Daoy (cell line): ENCODE results near the gene RGS8. TPM values are rescaled to one million over a fixed set of nuclear protein-coding genes. Genes with fewer than 3 reads are reported as not detected.

Experiments used
- DNase-seq: peaks from one replicate; pipeline ENCODE4 v3.0.0-alpha.2; 2015; ENCODE audit warnings: low read depth
- total RNA-seq: library from RNA; depleted of rRNA; stranded (reverse); fragments of >200 nt; shearing (Covaris generic); gene quantifications from 2 replicates; pipeline ENCODE4 v1.2.3, GENCODE V29; 2014; rRNA removed

The RGS8 gene, protein sequence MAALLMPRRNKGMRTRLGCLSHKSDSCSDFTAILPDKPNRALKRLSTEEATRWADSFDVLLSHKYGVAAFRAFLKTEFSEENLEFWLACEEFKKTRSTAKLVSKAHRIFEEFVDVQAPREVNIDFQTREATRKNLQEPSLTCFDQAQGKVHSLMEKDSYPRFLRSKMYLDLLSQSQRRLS
- not detected in 2 replicates for total RNA-seq

DNA sequence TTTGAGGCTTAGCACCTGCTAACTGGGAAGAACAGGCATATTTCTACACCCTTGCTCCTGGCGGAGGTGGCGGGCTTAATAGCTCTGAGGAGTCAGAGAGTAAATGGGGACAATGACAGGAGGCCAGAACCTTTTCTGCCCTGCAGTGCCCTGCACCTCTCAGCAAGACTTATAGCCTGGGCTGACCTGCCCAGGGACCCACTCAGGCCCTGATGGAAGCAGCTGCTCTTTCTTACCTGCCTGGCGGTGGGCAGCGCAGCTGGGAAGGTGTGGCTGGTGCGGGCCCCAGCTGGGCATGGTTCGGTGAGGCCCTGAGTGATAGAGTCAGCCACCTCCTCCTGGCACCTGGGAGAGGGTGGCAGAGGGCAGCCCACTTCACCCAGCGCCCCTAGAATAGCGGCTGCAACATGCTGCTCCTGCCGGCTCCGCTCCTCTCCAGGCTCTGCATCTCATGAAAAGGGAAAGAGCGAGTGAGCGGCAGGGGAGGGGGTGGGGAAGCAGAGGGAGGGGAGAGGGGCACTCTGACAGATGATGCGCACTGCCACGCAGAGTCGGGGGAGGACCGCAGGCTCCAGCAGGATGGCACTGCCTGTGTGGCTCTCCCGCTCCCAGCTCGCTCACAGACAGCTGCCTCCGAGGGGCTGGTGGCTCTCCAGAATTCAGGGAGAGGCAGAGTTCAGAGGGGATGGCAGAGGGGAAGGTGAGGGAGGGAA, at the start of gene RGS8:
Gene RGS8 (minus strand): TSS at position 472 of the 713 bp plus-strand sequence. CDS start 14,938 bp downstream, outside the sequence.
- no peak for DNase-seq

- no peak for DNase-seq
Observed at GRCh38 chr1:182731852-182732575, 47.6 kb upstream of the RGS8 start.

GRCh38 chr1:182726912-182727311, 42.5 kb upstream of the RGS8 start:
- DNase-seq: no peak

DNA sequence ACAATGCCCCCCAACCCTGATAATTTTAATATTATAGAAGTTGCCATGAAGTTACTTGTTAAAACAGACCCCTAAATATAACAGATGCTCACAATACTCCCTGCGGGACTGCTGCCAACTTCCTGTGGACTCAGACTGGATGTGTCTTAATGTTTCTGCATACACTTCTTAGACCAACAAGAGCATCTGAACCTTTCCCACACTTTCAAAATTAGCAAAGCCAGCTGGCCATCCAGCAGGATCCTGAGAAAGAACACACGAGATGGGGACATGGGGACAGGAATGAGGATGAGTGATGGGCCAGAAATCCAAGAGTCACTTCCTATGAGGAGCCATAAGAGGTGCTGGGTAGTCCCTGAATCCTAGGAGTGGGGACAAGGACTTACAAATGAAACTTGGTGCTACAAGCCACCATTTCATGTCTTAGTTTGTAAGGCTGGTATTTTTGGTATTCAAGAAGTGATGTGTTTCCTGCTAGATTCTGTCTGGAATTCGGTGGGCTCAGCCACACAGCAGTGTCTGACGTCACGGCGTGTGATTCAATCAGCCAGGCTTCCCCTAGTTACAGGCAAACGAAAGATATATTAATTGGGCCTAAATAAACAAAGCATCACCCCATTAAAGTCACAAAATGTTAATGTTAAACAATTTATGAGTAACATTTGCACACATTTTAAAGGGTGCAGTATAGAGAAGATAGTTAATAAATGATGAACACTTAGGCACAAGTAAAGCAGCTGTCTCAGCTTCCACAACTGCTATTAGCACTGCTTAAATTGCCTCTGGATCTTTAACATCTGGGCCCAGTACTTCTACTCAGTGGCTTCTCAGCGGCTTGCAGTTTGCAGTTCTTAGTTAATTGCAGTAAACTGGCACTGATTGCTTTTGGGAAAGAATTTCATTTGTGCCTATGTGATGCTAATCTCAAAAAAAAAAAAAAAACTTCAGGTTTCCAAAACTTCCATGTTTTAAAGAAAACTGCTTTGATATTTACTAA, 41.2 kb upstream of the RGS8 start:
- DNase-seq: no peak

- no peak for DNase-seq
Observed at GRCh38 chr1:182724215-182724614, 39.8 kb upstream of the RGS8 start.

- no peak for DNase-seq
Observed at GRCh38 chr1:182723200-182723599, 38.8 kb upstream of the RGS8 start.

- no peak for DNase-seq
Observed at GRCh38 chr1:182721525-182721924, 37.1 kb upstream of the RGS8 start.

DNA sequence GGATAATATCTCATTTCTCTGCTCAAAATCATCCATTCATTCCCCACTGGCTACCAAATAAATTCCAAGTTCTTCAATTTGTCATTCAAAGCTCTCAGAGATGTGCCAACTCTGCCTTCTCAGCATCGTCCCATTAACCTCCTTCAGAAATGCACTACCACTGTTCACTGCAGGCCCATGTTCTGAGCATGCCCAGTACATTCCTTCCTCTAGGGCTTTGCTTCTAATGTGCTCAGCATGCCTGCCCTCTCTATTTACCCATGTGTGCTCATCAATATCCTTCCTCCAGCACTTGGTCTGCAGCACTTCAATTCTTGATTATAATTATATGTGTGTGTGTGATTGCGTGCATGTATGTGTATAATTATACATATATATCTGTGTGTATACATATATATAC, 36.1 kb upstream of the RGS8 start:
- no peak for DNase-seq

GRCh38 chr1:182719553-182719952, 35.2 kb upstream of the RGS8 start:
- DNase-seq: no peak

GRCh38 chr1:182718311-182718710, 33.9 kb upstream of the RGS8 start:
- DNase-seq: no peak

DNA sequence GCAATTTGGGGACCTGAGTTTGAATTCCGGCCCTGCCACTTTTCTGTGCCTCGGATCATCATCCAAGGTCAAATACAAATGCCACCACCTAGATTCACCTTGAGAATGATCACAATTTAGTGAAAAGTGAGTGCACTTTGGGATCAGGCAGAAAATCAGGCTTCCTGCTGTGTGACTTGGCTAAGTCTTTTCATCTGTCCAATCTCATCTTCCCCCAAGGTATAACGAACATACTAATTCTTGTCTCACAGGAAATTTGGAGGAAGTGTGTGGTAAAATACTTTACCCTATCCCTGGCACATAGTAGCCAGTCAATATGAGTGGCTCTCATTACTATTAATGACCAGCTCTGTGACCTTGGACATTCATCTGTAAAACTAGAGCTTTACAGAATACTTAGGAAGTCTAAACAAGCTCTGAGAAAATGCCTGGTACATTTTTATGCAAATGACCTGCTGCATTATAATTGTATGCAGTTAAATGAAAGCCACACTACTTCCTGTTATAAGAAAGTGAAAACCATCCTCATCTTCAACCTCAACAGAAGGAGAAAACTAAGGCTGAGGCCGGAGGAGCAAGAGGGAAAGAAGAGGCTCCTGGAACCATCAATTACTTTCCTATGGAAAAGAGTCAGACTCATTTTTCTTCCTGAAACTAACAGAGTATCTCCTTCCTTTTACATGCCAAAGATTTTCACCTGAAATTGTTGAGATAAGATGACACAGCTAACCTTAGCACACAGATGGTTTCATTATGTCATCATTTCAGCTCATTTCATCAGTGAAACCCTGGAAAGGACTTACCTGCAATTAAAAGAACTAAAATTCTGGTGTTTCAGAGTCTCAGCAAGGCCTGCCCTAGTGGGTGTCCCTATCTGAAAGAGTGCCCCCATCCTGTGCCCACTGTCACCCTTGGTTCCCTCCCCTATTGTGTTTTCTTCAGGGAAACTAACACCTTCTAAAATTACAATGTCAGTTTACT, 32.6 kb upstream of the RGS8 start:
- DNase-seq: no peak

GRCh38 chr1:182715531-182715930, 31.1 kb upstream of the RGS8 start:
- DNase-seq: no peak

- DNase-seq: no peak
Observed at GRCh38 chr1:182714546-182714945, 30.2 kb upstream of the RGS8 start.

GRCh38 chr1:182713939-182714338, 29.6 kb upstream of the RGS8 start:
- no peak for DNase-seq

- no peak for DNase-seq
Observed at GRCh38 chr1:182713492-182713891, 29.1 kb upstream of the RGS8 start.

DNA sequence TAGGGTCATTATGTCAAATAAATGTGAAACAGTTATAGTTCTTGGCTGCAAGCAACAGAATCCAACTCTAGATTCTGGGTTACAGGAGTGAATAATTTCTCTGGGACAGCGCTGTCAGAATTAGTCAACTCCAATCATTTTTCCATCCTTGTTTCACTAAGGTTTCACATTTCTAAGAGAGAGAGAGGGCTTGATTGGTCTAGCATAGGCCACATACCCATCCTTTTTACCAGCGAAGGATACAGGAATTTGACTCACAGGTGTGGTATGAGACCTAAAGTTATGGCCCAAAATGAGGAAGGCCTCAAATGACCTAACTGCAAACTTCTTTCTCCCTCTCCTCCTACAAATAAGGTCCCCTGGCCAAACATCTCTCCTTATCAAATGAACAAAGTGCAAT, 25.5 kb upstream of the RGS8 start:
- no peak for DNase-seq

DNA sequence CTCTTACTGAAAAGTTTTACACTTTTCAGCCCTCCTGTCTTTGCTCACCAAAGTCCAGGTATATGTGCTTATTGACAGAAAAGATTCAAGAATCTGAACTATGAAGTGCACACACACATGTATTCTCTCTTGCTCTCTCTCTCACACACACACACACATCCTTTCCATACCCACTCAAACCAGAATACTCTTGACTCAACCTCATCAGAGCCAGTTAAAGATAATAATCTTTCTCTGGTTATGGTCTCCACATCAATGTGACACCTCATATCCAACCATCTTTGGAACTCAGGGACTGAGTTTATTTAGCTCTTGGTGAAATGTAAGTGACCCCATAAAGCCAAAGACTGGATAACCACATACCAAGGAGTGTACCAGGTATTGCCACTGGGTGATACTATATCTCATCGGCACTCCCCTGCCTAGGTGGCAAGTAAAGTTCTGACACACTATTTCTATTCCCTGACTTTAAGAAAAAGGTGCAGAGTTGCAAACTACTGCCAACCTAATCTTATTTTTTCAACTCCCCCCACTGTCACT, 24.9 kb upstream of the RGS8 start:
- no peak for DNase-seq

GRCh38 chr1:182707122-182707521, 22.7 kb upstream of the RGS8 start:
- no peak for DNase-seq

DNA sequence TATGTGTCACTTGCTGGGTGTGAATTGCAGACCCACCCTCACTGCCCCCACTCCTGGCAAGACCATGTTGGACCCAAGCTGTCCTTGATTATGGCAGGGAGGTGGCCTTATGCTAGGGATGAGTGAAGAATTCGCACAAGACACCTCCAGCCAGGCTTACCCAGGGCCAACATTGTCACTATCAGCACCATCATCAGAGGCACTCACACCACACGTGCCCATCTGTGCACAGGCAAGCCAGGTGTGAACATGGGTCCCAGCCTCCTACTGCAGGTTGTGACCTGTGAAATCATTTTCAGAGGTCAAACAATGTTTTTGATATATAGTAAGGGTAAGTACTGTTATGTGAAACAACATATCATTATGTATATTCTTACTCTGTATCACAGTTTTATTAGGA, 20.3 kb upstream of the RGS8 start:
- DNase-seq: no peak

- DNase-seq: no peak
Observed at GRCh38 chr1:182703539-182703938, 19.2 kb upstream of the RGS8 start.
